Motor neuron (in vitro differentiated cells): ENCODE data around the gene TMEM255A. TPM values are rescaled to one million over a fixed set of nuclear protein-coding genes. Genes with fewer than 3 reads are reported as not detected.

Source experiments
- ATAC-seq, 8 experiments: fragments of 200-7000 bp; cut with Tn5 transposase; replicated peaks in 6 of 8; 2 replicates each; pipeline ENCODE4 v1.8.0; 2021; ENCODE audit warnings: mild to moderate bottlenecking in 8 of 8, moderate library complexity in 8 of 8
- H3K27ac ChIP-seq, 2 donors: fragments of 250-450 bp; sonication (Bioruptor Pico); 2 replicates each; pipeline ENCODE4 v1.9.0; 2021; ENCODE audit warnings: antibody characterized with exemption in 2 of 2, mild to moderate bottlenecking in 2 of 2, moderate library complexity in 1 of 2
- H3K4me1 ChIP-seq, 2 donors: fragments of 250-450 bp; sonication (Bioruptor Pico); replicated peaks in 1 of 2; 2 replicates each; pipeline ENCODE4 v1.6.1; 2021; ENCODE audit warnings: antibody characterized with exemption in 2 of 2, mild to moderate bottlenecking in 2 of 2, moderate library complexity in 1 of 2
- H3K4me3 ChIP-seq, 5 donors: fragments of 250-450 bp; sonication (Bioruptor Pico); 2 replicates each; pipeline ENCODE4 v1.9.0; 2021; ENCODE audit warnings: antibody characterized with exemption in 5 of 5, mild to moderate bottlenecking in 5 of 5, moderate library complexity in 4 of 5
- WGBS, 10 experiments: fragments of 450-650 bp; shearing (Covaris generic); methylation state at CpG; one replicate each; pipeline ENCODE4 v1.0.0; 2022; 5-methylcytosine and 5-hydroxymethylcytosine counted together
- in situ Hi-C, 9 experiments: fragments of 400-800 bp; cut with MboI; loops; one replicate each; pipeline ENCODE4 v1.15.0; 2021; ENCODE audit warnings: low sequenced_read_pairs in 9 of 9, low pct_unique_long_range_greater_than_20kb in 2 of 9; ENCODE audit not compliant: unreplicated experiment in 9 of 9
- total RNA-seq, 8 experiments: library from RNA; unstranded; fragments of 300-600 nt; gene quantifications; 2 replicates each; pipeline versions ENCODE4 v1.2.3 to v1.2.4, GENCODE V29; 2022

The TMEM255A gene
- total RNA-seq, 8 experiments from 2014 or later, result 0.28 to 16.3 (median 7.5) TPM

- in situ Hi-C loops, result no loop called here
- Histone ChIP-seq H3K27ac (no peak overlapping the region), H3K4me1 (no peaks in the 10 kb centered on the region), H3K4me3 (no peak overlapping the region)
- 0 to 100% (median 48%) methylated on average over 1 to 4 of the region's 4 CpGs; no CpG with 5 or more reads in 4 of the 10 experiments for WGBS, 10 experiments
- ATAC-seq, result no peak
Measured at GRCh38 chrX:120281761-120282160, 29.5 kb downstream of the TMEM255A start.

- 19 to 83% (median 45%) methylated on average over 1 to 6 of the region's 10 CpGs; no CpG with 5 or more reads in 4 of the 10 experiments for WGBS, 10 experiments
- no peak for ATAC-seq
- Histone ChIP-seq H3K4me1 (no peaks in the 10 kb centered on the region), H3K4me3 (no peak overlapping the region), H3K27ac (no peak overlapping the region)
- in situ Hi-C loops, result no loop called here
Measured at GRCh38 chrX:120281021-120281624, 30.1 kb downstream of the TMEM255A start.

GRCh38 chrX:120274958-120275357 is 36.3 kb downstream of the TMEM255A start:
- Histone ChIP-seq H3K4me3 (no peak overlapping the region), H3K27ac (no peak overlapping the region), H3K4me1 (no peaks in the 10 kb centered on the region)
- ATAC-seq, result no peak
- WGBS, 10 experiments, result 67 to 100% (median 80%) methylated on average over 1 of the region's 2 CpGs; no CpG with 5 or more reads in 7 of the 10 experiments
- in situ Hi-C loops, result no loop called here

GRCh38 chrX:120274145-120274544 is 37.1 kb downstream of the TMEM255A start:
- no peak for ATAC-seq
- in situ Hi-C loops, result no loop called here
- Histone ChIP-seq H3K27ac (no peak overlapping the region), H3K4me1 (no peaks in the 10 kb centered on the region), H3K4me3 (no peak overlapping the region)
- 0 to 100% (median 20%) methylated on average over 1 to 2 of the region's 2 CpGs; no CpG with 5 or more reads in 2 of the 10 experiments for WGBS, 10 experiments

- Histone ChIP-seq H3K4me1 (no peaks in the 10 kb centered on the region), H3K4me3 (no peak overlapping the region), H3K27ac (no peak overlapping the region)
- in situ Hi-C loops, result no loop called here
- ATAC-seq, result no peak
- 25 to 95% (median 67%) methylated on average over 1 to 2 of the region's 2 CpGs; no CpG with 5 or more reads in 6 of the 10 experiments for WGBS, 10 experiments
Measured at GRCh38 chrX:120271218-120271617, 40.0 kb downstream of the TMEM255A start.

GRCh38 chrX:120270567-120270966 is 40.7 kb downstream of the TMEM255A start:
- ATAC-seq, result peak in 1 of 8 experiments; percentile 55
- no peak overlapping the region for H3K27ac ChIP-seq
- no peak overlapping the region for H3K4me3 ChIP-seq
- WGBS, 10 experiments, result 17 to 92% (median 57%) methylated on average over 1 to 4 of the region's 4 CpGs; no CpG with 5 or more reads in 7 of the 10 experiments
- in situ Hi-C loops, result no loop called here
- no peaks in the 10 kb centered on the region for H3K4me1 ChIP-seq

GRCh38 chrX:120269373-120270035 is 41.8 kb downstream of the TMEM255A start:
- in situ Hi-C loops, result no loop called here
- 0 to 100% (median 63%) methylated on average over 1 of the region's 1 CpG; no CpG with 5 or more reads in 4 of the 10 experiments for WGBS, 10 experiments
- H3K4me1 ChIP-seq, result no peaks in the 10 kb centered on the region
- H3K4me3 ChIP-seq, result no peak overlapping the region
- H3K27ac ChIP-seq, result no peak overlapping the region
- ATAC-seq, result peak in 3 of 8 experiments; percentile 75 to 88 (median 78)

GRCh38 chrX:120264341-120264740 is 46.9 kb downstream of the TMEM255A start:
- no peak overlapping the region for H3K27ac ChIP-seq
- peaks cover 0 to 7% of the 10 kb centered on the region in 2 donors for H3K4me1 ChIP-seq
- ATAC-seq, result no peak
- in situ Hi-C loops, result no loop called here
- no peak overlapping the region for H3K4me3 ChIP-seq

- H3K27ac ChIP-seq, result no peak overlapping the region
- 18% methylated on average over 2 of the region's 8 CpGs; no CpG with 5 or more reads in 9 of the 10 experiments for WGBS, 10 experiments
Measured at GRCh38 chrX:120262859-120263708, 48.2 kb downstream of the TMEM255A start.

GRCh38 chrX:120260369-120260768 is 50.9 kb downstream of the TMEM255A start:
- ATAC-seq, result peak in 2 of 8 experiments; percentile 35

More at GRCh38 chrX:120262859-120263708, 48.2 kb downstream of the TMEM255A start:
- ATAC-seq, result peak in 6 of 8 experiments; percentile 44 to 84 (median 62)
- Histone ChIP-seq H3K4me3 (no peak overlapping the region), H3K4me1 (peaks cover 0 to 7% of the 10 kb centered on the region in 2 donors)
- in situ Hi-C loops, result no loop called here

GRCh38 chrX:120253784-120254183 is 57.5 kb downstream of the TMEM255A start:
- peaks cover 0 to 5% of the 10 kb centered on the region in 2 donors for H3K4me1 ChIP-seq
- in situ Hi-C loops, result no loop called here
- no peak overlapping the region for H3K4me3 ChIP-seq
- H3K27ac ChIP-seq, result no peak overlapping the region
- 43 to 100% (median 59%) methylated on average over 1 to 6 of the region's 6 CpGs; no CpG with 5 or more reads in 7 of the 10 experiments for WGBS, 10 experiments
- ATAC-seq, result no peak

More at GRCh38 chrX:120260369-120260768, 50.9 kb downstream of the TMEM255A start:
- no peak overlapping the region for H3K4me3 ChIP-seq
- H3K4me1 ChIP-seq, result peaks cover 0 to 7% of the 10 kb centered on the region in 2 donors
- in situ Hi-C loops, result no loop called here
- no peak overlapping the region for H3K27ac ChIP-seq
- WGBS, 10 experiments, result 0 to 23% methylated on average over 1 to 3 of the region's 3 CpGs; no CpG with 5 or more reads in 8 of the 10 experiments

GRCh38 chrX:120251471-120252011 is 59.7 kb downstream of the TMEM255A start:
- 0 to 24% (median 6%) methylated on average over 3 to 24 of the region's 28 CpGs; no CpG with 5 or more reads in 7 of the 10 experiments for WGBS, 10 experiments
- ATAC-seq, result peak in 4 of 8 experiments; percentile 2 to 4 (median 2)
- H3K4me1 ChIP-seq, result peaks cover 0 to 5% of the 10 kb centered on the region in 2 donors
- peak overlapping the region; percentile 54 to 71 (median 67) for H3K4me3 ChIP-seq
- in situ Hi-C loops, result no loop called here
- peak overlapping the region; percentile 84 to 90 for H3K27ac ChIP-seq
